Sigmoid colon (tissue), 3 donors: ENCODE measurements around the gene SPATA17.
"Not testable (repeated sequence)": the region's sequence is repeated elsewhere in the genome, so short reads cannot be mapped to it uniquely, and the experiment has no call there.

Source experiments
- CTCF ChIP-seq, 4 experiments: fragments of 450-650 bp in 3 of 4; fragments of 200-600 bp in 1 of 4; IDR thresholded peaks; one replicate each; pipeline ENCODE4 v1.5.1; 2016 to 2019; ENCODE audit warnings: antibody characterized with exemption in 4 of 4, mild to moderate bottlenecking in 3 of 4, moderate library complexity in 2 of 4
- POLR2A ChIP-seq, 2 donors: fragments of 450-650 bp; IDR thresholded peaks; one replicate each; pipeline ENCODE4 v1.6.1; 2016; ENCODE audit warnings: antibody characterized with exemption in 2 of 2, mild to moderate bottlenecking in 2 of 2, moderate library complexity in 2 of 2

GRCh38 chr1:217696140-217696539 lies 65.0 kb downstream of the SPATA17 start:
- not testable (repeated sequence) for TF ChIP-seq CTCF, POLR2A (IDR thresholded peaks at IDR 0.05)
